Nucleus accumbens (tissue), 56 donors: Measurements from ENCODE around the gene TSC22D1.
A peak's percentile ranks its signal among the peaks of the same experiment; 100 is the strongest.
"Not testable (repeated sequence)": the region's sequence is repeated elsewhere in the genome, so short reads cannot be mapped to it uniquely, and the experiment has no call there.

Experiments used
- DNase-seq, 56 donors: peaks; one replicate each; lab custom pipeline; 2025; lab: John Stamatoyannopoulos, UW

The TSC22D1 gene

DNA sequence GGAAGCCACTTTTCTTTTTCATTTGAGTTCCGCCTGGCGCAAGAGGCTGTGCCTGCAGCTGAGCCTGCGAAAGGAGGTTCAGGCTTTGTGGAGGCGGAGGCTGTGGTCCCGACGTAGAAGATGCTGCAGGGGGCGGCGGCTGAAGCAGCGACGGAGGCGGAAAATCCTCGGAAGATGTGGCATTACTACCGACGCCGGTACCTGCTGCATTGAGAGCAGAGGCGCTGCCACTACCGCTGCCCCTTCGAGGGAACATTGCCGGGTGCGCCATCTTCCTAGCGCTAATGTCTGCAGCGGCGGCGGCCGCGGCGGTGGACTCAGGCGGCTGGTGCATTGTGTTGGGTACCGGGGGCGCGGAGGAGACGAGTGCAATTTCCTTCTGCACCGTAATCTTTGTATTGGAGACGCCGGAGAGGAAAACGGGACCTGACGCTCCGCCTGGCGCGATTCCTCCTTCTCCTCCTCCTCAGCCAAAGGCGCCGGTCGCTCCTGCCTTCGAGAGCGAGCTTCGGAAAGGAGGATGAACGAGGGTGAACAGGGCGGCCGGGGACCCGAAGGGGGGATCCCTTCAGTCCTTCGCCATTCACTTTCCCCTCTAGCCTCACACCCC is at the start of gene TSC22D1:
Gene TSC22D1, minus strand, starts transcription at position 590 of the 610 bp plus-strand sequence. Its CDS starts 256 bp downstream, at position 334.
- peak in 49 of 56 donors; percentile 15 to 87 (median 55) for DNase-seq

DNA sequence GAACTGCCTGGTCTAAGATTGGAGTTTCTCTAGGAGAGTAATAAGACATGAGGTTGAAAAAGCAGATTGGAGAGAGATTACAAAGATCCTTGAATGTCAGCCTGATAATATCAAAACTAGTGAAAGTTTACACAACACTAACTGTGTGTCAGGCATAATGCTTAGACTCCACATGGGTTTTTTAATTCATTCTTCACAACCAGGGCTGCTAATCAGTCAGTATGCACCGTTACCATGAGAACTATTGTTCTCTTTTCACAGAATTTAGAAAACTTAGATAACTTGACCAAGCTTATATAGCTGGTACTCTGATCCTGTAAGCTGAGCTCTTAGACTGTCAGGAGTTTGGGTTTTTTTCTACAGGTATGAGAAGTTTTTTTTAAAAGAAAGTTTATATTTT is 46.6 kb upstream of the TSC22D1 start:
- no peak for DNase-seq

DNA sequence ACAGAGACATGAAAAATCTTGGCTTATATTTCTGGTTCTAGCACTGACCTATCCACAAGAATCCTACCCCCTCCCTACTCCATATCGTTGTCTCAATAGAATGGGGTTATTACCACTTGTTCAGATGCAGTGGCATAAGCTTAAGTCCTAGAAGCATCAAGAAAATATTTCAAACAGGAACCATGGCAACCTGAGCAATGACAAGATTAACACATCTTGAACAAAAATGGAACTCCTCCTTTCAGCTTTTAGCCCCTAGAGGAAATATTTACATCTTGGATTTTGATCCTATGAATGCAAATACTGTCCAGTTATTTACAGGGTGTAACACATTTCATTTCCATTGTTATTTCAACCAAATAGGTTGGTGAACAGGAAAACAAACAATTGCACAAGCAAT is 46.1 kb upstream of the TSC22D1 start:
- DNase-seq = no peak

DNA sequence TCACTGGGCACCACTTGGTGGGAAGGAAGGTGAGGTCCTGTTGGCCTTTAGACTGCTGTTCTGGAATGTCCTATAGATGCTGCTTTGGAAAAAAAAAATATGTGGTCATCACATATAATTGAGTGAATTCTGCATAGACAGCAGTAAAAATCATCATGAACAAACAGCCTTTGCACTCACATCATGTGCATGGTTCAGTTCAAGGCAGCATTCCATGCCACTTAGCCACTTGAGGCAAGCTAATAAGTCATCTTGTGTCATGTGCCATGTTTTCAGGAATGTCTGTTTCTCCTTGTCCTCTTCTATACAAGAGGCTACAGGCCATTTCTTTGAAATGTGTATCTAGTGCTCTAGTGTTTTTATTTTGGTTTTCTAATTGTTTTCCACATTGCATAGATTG is 43.9 kb upstream of the TSC22D1 start:
- no peak for DNase-seq

DNA sequence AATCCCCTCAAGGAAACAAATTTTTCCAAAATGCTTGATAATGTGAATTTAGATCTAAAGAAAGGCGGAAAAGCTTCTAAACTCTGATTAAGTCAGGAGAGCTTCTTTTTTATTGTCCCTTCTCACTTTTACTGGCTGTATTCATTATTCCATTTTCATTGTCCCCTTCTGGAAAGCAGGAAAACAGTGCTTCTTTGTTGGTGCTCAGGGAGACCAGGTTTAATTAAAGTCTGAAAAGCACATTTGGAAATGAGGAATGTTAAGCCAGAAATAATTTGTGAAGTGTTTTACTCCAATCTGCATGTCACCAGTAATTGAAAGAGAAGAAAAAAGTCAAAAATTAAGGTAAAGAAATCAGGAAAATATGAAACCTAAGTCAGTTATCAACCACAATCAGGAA is 43.5 kb upstream of the TSC22D1 start:
- DNase-seq = no peak

DNA sequence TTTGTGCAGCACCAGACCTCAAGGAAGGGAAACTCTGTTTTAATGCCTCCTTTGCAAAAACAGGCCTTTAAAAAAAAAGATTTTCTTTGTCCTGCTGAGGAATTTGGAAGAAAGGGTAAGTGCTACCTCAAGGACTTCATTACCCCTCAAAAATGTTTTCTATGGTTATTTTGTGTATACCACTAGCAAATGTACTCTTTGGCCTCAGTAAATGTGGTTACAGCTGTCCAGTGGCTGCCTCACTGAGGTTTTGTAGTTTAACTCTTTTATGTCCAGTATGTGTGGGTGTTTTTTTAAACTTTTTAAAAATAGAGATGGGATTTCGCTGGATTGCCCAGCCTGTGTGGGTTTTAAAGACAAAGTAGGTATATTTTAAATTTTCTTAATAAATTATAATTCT is 42.2 kb upstream of the TSC22D1 start:
- DNase-seq = no peak

DNA sequence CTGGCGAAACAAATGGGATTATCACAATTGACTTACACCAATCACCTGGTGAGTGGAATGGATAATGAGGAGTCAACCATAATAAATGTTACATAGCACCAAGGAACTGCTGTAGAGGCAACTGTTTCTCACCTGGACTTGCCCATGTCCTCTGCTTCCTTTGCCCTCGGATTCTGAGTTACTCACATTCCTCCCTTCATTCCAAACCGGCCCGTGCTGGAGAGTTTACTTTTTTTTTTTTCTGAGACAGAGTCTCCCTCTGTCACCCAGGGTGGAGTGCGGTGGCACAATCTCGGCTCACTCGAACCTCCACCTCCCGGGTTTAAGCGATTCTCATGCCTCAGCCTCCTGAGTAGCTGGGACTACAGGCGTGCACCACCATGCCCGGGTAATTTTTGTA is 41.5 kb upstream of the TSC22D1 start:
- DNase-seq = no peak

DNA sequence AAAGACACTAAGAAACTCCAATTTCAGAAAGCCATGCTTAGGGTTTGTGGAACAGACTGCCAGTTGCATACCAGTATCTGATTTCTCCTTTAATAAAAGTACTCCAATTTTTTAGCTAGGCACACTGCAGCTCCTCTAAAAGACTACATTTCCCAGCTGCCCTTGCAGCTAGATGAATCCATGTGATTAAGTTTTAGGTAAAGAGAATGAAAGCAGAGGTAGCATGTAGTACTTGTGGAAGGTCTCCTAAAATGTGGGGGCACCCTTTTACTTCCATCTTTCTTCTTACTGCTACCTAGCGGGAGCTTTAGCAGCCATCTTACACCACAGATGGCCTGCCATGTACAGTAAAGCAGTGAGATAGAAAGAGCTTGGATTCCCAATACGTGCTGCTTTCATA is 33.0 kb upstream of the TSC22D1 start:
- no peak for DNase-seq

DNA sequence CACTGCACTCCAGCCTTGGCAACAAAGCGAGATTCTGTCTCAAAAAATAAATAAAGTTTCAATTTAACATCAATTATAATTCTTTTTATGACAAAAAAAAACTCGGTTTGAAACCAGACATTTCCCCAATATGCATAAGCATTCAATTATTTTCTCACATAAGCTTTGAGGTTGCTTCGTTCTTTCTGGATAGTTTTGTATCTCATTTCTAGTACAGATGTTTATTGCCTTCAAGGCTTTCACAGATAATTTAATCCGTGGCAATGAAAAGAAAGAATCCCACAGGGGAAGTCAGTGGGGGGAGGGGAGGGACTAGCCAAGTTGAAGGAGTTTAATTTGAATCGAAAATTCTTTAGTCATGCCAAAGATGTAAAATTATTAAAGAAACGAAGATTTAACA is 29.6 kb upstream of the TSC22D1 start:
- DNase-seq = no peak

DNA sequence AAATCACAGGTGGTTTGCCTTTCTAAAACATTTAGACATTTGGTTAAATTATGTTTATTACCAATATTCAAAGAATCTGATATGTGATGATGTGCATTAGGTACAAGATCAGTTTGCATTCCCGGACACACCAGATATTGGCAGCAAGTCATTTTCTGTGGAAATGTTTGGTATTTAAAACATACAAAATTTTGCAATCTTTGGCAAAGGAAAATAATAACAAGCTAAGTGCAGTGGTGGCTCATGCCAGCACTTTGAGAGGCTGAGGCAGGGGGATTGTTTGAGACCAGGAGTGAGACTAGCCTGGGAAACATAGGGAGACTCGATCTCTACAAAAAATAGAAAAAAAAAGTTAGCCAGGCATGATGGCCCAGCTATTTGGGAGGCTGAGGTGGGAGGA is 29.1 kb upstream of the TSC22D1 start:
- no peak for DNase-seq

DNA sequence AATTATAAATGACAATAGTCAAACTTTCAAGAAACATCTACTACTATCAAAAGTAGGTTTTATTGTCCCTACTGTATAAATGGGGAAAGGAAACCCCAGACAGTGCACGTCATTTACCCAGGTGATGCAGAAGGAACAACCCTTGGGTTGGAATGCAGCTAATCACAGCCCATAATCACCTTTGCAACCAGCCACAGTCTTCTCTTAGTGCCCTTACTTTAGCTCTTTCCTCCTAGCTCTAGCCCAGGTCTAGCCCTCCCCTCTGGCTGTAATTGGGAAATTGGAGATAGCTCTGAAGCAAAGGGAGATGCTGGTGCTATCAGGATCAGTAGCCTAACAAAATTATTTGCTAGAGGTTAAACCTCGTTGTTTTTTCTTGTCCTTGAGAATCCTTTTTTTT is 25.5 kb upstream of the TSC22D1 start:
- DNase-seq = no peak

DNA sequence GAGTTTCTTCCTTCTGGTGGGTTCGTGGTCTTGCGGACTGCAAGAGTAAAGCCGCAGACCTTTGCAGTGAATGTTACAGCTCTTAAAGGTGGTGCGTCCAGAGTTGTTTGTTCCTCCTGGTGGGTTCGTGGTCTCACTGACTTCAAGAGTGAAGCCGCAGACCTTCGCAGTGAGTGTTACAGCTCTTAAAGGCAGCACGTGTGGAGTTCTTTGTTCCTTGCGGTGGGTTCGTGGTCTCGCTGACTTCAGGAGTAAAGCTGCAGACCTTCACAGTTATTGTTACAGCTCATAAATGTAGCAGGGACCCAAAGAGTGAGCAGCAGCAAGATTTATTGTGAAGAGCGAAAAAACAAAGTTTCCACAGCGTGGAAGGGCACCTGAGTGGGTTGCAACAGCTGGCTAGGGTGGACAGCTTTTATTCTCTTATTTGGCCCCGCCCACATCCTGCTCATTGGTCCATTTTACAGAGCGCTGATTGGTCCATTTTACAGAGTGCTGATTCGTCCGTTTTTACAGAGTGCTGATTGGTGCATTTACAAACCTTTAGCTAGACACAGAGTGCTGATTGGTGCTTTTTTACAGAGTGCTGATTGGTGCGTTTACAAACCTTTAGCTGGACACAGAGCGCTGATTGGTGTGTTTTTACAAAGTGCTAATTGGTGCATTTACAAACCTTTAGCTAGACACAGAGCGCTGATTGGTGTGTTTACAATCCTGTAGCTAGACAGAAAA is 17.9 kb upstream of the TSC22D1 start:
- DNase-seq = not testable (repeated sequence)

DNA sequence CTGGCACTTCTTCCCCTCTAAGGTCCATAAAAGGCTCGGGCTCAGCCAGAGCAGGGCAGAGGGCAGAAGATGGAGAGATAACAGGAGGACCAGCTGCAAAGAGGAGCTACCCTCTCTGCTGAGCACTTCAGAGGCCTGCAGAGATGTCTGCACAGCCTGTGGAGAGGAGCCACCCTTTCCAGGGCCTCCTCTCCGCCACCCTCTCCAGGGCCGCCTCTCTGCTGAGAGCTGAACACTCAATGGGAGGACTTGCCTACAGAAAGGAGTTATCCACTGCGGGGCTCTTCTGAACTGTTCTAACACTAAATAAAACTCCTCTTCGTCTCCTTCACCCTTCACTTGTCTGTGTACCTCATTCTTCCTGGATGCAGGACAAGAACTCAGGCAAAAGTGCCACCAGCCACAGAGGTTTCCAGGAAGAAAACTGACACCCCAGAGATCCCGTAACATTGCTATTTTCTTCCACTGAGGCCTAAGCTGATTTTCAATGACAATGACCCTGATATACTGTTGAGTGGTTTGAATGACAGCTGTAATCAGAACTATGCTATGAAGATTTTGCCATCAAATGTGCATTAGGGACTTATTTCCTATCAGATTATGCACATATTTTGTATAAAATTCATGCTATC is 16.2 kb upstream of the TSC22D1 start:
- no peak for DNase-seq

DNA sequence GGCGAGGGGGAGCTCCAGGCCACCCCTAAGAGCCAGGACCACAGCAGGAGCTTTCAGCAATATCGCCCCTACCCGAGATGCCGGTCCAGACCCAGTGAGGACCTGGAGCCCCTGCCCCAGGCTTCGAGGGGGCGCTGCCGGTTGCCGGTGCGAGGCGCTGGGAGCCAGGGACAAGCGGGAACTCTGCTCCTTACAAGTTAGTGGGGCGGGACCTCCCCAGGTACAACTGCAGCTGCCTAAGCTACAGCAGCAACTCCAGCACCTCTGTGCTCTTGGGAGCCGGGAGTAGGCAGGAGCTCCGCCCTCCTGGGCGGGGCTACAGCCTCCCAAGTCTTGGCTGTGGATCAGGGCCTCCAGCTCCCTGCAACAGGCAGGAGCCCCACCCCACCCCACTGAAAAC is 15.2 kb upstream of the TSC22D1 start:
- no peak for DNase-seq

DNA sequence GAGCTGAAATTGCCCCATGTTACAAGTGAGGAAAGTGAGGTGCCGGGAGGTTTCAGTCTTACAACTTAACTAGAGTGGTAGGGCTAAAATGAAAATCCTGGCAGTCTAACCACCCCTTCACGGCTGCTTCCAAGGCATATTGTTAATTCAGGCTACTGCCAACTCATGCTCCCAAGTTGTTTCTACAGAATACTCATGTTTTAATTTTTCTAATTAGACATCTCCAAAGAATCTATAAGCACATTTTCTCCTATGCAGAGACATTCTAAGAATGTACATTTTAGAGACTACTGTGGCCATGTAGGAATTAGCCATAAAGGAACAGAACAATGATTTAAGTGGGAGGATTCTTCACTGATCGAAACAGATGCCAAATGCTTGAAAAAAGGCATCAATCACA is 7.0 kb upstream of the TSC22D1 start:
- DNase-seq = no peak

DNA sequence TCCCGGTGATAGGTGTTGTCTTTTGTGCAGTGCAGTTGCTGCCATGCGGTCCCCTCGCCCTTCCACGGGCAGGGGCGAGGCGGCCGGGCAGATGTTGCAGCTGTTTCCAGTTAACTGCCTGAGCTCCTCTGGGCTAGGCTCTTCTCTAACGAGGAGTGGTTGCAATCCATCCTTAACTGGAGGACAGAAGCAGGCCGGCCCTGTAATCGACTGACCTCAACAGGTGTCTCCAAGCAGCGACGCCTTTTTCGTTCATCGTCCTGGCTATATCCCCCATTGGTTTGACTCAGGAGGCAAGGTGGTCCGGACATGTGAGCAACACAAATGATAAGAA is 1.9 kb upstream of the TSC22D1 start:
- peak in 2 of 56 donors; percentile 53 to 72 for DNase-seq

DNA sequence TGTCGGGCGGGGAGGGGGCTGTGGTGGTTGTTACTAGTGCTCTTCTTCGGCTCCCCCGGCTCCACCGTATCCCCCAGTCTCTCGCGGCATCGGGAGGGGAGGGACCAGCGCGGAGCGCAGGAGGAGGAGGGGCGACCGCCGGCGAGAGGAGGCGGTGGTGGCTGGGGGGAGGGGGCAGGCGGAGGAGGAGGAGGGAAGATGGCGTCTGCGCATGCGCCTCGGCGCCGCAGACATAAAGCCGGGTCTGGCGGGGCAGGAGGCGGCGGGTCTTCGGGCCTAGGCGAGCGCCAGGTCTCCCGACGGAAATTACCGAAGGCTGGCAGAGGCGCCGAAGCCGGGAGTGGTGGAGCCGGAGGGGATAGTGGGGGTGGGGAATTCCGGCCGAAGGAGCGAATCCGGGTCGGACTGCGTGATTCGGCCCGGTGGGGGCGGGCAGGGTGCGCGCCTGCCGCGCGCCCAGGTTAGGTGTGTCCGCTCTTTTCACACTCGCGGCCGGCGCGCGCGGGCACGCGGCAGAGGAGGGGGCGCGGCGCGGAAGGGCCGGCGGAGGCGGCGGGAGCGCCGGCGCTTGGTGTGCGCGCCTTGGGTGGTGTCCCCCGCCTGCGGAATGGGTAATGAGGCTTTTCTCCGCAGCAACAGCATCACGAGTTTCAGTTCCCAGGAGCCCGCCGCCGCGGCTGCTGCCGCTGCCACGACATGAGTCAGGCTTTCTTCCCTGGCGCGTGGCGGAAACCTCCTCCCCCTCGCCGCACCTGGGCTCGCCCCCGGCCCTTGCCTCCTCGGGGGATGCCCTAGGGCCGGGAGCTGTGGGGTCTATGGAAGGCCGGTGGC is 1.3 kb upstream of the TSC22D1 start:
- peak; percentile 46 to 99 (median 93) for DNase-seq

DNA sequence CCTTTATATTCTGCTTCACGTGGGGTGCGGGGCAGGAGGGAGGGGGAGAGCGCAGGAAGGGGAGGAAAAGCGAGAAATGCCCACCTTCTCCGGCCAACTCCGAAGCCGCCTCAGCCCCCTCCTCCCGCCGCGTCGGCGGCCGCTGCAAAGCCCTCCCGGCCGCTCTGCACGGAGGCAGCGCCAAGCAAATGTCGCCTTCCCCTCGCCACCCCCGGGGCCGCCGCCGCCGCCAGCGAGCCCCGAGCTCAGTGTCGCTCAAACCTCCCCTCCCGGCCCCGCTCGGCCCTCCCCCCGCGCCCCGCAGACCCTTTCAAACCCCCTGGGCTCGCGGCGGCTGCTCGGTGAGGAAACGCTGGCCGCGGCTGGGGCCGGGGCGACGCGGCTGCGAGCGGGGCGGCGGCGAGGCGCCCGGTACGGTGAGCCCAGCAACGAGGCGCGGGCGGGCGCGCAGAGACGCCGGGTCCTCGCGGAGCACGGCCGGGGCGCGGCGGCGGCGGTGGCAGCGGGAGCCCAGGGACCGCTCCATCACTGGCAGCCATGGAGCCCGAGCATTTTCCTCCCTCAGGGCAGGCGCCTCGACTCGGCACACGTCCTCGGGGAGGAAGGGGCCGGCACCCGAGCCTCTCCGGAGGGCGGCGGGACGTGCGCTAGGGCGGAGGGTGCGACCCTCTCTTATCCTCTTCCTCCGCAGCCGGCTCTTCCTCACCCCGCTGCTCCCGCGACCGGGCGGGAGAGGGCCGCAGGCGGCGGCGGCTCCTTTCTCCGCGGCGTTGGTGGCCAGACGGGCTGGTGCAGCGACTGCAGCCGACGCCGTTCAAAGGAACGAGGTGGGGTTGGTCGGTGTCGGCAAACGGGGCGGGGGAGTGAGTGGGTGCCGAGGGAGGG is 463 bp upstream of the TSC22D1 start:
- DNase-seq = peak in 18 of 56 donors; percentile 28 to 81 (median 52)

DNA sequence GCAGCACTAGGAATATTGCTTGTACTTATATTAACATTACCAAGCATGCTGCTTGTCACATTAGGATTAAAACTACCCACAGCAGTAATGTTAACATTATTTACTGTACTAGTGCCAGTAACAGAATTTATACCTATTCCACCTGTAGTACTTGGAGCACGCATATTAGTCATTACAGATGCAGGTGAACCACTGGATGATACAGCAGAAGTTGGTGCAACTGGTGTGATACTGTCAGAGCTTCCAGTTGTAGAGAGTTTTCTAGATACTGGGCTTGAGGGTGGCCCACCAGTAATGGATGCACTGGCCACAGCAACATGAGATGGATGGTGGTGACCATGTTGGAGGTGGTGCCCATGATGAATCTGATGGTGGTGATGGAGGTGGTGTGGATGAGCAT is 1.1 kb downstream of the TSC22D1 start:
- DNase-seq = no peak

DNA sequence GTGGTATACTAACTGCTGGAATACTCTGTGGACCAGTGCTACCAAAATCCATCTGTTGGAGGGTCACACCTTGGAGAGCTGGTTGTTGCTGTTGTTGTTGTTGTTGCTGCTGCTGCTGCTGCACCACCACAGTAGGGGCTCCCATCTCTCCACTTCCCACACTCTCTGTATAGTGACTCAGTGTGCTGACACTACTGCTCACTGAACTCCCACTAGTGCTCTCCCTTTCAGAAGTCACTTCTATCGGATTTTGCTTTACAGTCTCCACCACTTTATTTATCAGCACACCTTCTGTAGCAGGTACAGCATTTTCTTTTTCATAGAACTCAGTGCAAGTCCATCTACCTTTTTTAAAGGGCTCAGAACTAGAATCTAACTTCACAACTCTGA is 1.7 kb downstream of the TSC22D1 start:
- DNase-seq = peak in 3 of 56 donors; percentile 9 to 61 (median 34)
